H1 (cell line): ENCODE data around the gene TLR10. TPM values are rescaled to one million over a fixed set of nuclear protein-coding genes. Genes with fewer than 3 reads are reported as not detected.

ENCODE experiments used
- ATF2 ChIP-seq: IDR thresholded peaks from 2 replicates; pipeline ENCODE4 v1.6.1; 2012; ENCODE audit warnings: low read length, inconsistent platforms
- BACH1 ChIP-seq: IDR thresholded peaks from 2 replicates; pipeline ENCODE4 v1.6.1; 2012; ENCODE audit warnings: low read length, improper control_type of control experiment
- E2F6 ChIP-seq: IDR thresholded peaks from 2 replicates; pipeline ENCODE4 v1.6.1; 2012; ENCODE audit warnings: inconsistent platforms
- RBBP5 ChIP-seq: IDR thresholded peaks from 2 replicates; pipeline ENCODE4 v1.7.1; 2012; ENCODE audit warnings: low read depth, mild to moderate bottlenecking, inconsistent platforms, low read length, moderate library complexity, borderline replicate concordance
- polyA plus RNA-seq, 7 experiments: library from polyadenylated mRNA; depleted of rRNA in 3 of 7; stranded (reverse) in 5 of 7; unstranded in 2 of 7; fragments of >200 nt in 5 of 7; fragments of 200-250 nt in 2 of 7; gene quantifications; 1 replicate in 5 of 7; 2 replicates in 1 of 7; 4 replicates in 1 of 7; pipeline versions ENCODE4 v1.2.1 to v1.2.3, GENCODE V29; 2011 to 2013; ENCODE audit warnings: missing spikeins in 2 of 7, mixed read lengths in 2 of 7
- total RNA-seq: library from RNA; stranded (reverse); fragmentation: NEBNext Ultra II Directional; extraction: Animal tissue kit (Norgen Biotek cat#: 25700); gene quantifications from 2 replicates; pipeline ENCODE4 v1.2.1, GENCODE V29; 2021

TLR10 gene
- total and polyA plus RNA-seq, 2 of the 8 experiments (the other 6 are each of a cell fraction or from before 2014, with no cell fraction given) = not detected

GRCh38 chr4:38787693-38788092 lies 4.9 kb upstream of the TLR10 start (continued):
- TF ChIP-seq ATF2 (no peak), BACH1 (no peak), RBBP5 (no peak), E2F6 (no peak)
